NCI-H82 (cell line): ENCODE data around the gene USP10.

ENCODE experiments used
- DNase-seq: peaks from one replicate; lab custom pipeline; 2025; lab: John Stamatoyannopoulos, UW

USP10 gene

GRCh38 chr16:84804326-84804725 lies 104.5 kb downstream of the USP10 start:
- DNase-seq = no peak

- DNase-seq = no peak
Observed at GRCh38 chr16:84806256-84806889, 106.6 kb downstream of the USP10 start.

GRCh38 chr16:84806890-84807258 lies 107.1 kb downstream of the USP10 start:
- DNase-seq = no peak

GRCh38 chr16:84807776-84808175 lies 108.0 kb downstream of the USP10 start:
- no peak for DNase-seq

- DNase-seq = no peak
Observed at GRCh38 chr16:84808826-84809225, 109.0 kb downstream of the USP10 start.

- DNase-seq = no peak
Observed at GRCh38 chr16:84810518-84811273, 110.9 kb downstream of the USP10 start.

- no peak for DNase-seq
Observed at GRCh38 chr16:84811529-84811928, 111.7 kb downstream of the USP10 start.

GRCh38 chr16:84813141-84813934 lies 113.5 kb downstream of the USP10 start:
- no peak for DNase-seq

GRCh38 chr16:84815462-84815861 lies 115.7 kb downstream of the USP10 start:
- DNase-seq = no peak

GRCh38 chr16:84816023-84816422 lies 116.2 kb downstream of the USP10 start:
- DNase-seq = no peak

GRCh38 chr16:84816485-84816884 lies 116.7 kb downstream of the USP10 start:
- no peak for DNase-seq

GRCh38 chr16:84817206-84817605 lies 117.4 kb downstream of the USP10 start:
- no peak for DNase-seq

GRCh38 chr16:84817613-84818012 lies 117.8 kb downstream of the USP10 start:
- no peak for DNase-seq

GRCh38 chr16:84818133-84818532 lies 118.3 kb downstream of the USP10 start:
- DNase-seq = no peak

- no peak for DNase-seq
Observed at GRCh38 chr16:84818989-84819643, 119.3 kb downstream of the USP10 start.

- DNase-seq = peak; percentile 96
Observed at GRCh38 chr16:84819644-84820304, 120.0 kb downstream of the USP10 start, which contains the start of gene CRISPLD2. TSS of gene CRISPLD2 (plus strand) at chr16:84819985. CDS start at chr16:84838496, 18,511 bp downstream.

- DNase-seq = no peak
Observed at GRCh38 chr16:84820305-84820684, 120.5 kb downstream of the USP10 start.

- DNase-seq = no peak
Observed at GRCh38 chr16:84820771-84821170, 121.0 kb downstream of the USP10 start.

- no peak for DNase-seq
Observed at GRCh38 chr16:84821179-84821578, 121.4 kb downstream of the USP10 start.

GRCh38 chr16:84821728-84822689 lies 122.2 kb downstream of the USP10 start:
- no peak for DNase-seq

- DNase-seq = no peak
Observed at GRCh38 chr16:84822990-84823389, 123.2 kb downstream of the USP10 start.
